Dermis lymphatic vessel endothelial cell (primary cell): ENCODE results near the gene DERA. TPM values are rescaled to one million over a fixed set of nuclear protein-coding genes. Genes with fewer than 3 reads are reported as not detected.

ENCODE experiments used
- total RNA-seq: library from RNA; depleted of rRNA; stranded (reverse); fragments of >200 nt; gene quantifications from 2 replicates; pipeline ENCODE4 v1.2.1, GENCODE V29; 2014

DERA gene
- 52.3 and 56.1 TPM in 2 replicates for total RNA-seq

DNA sequence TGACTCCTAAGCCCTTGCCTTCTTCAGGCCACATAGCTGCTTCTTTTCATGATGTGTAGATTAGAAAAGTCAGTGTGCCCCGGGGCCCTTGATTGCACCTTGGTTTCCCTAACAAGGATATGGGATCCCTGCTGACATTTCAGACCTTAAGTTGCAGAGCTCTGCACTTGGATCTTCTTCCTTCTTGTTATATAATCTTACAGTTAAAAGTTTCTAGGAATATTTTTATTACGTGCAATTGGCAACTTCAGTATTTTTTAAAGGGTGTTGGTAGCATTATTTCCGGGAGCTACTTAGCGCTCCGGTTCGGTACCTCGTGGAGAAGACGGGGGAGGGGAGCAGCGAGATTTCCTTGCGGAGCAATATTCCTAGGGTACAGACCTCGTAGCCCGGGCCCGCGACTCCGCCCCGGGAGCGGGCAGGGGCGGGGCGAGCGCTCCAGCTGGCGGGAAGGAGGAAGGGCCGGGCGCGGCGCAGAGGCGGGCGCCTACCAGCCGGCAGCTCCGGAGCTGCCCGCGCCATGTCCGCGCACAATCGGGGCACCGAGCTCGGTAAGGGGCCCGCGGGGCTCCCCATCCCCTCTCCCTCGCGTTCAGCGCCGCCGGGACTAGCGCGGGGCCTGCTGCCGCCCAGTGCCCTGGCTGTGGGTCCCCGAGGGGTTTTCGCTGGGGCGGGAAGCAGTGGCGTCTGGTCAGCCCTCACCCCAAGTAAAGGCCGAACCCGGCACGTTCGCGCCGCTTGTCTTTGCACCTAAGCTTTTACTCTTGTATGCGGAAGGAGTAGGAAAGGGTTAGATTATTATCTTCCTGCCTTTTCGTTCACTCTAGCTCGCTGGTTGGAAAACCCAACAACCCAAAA, at the start of gene DERA:
DERA (plus strand) TSS at position 469 of the 858 bp plus-strand sequence; CDS start at position 521, 52 bp downstream.

DNA sequence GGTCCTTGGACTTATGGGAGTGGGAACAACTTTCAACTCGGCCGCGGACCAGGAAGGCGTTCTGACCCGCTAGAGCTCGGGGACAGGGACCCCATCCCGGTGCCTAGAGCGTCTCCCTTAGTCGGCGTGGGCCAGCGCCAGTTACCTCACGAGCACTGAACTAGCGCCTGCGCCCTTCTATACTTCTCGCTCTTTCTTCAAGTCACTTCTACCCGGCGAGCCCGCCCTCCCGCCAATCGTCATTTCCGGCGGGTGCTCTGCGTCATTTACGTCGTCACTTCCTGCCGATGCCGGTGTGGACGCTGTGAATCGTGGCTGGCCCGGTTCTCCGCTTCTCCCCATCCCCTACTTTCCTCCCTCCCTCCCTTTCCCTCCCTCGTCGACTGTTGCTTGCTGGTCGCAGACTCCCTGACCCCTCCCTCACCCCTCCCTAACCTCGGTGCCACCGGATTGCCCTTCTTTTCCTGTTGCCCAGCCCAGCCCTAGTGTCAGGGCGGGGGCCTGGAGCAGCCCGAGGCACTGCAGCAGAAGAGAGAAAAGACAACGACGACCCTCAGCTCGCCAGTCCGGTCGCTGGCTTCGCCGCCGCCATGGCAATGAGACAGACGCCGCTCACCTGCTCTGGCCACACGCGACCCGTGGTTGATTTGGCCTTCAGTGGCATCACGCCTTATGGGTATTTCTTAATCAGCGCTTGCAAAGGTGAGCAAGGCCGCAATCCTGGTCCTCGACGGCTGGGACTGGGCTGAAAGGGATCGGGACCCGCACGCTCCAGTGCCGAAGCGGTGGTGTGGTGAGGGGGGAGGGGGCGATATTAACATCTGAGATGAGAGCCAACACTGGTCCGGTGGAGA, 28.8 kb upstream of the DERA start, which contains the start of gene STRAP:
STRAP (plus strand) TSS at position 270 of the 854 bp plus-strand sequence; CDS start at position 591, 321 bp downstream.

Other genes starting within 250 kb of the DERA start
- gene EPS8, start 121.9 kb upstream of the DERA start, total RNA-seq, result 10.0 and 14.7 TPM in 2 replicates
- 68.5 and 80.1 TPM in 2 replicates for gene STRAP, start 28.9 kb upstream of the DERA start, total RNA-seq